OCI-LY7 (cell line): ENCODE data around the gene PDE9A.

Source experiments
- CTCF ChIP-seq: fragments of 200-600 bp; sonication (generic); conservative IDR thresholded peaks from 2 replicates; pipeline ENCODE4 v1.5.1; 2014; ENCODE audit warnings: mild to moderate bottlenecking, antibody characterized with exemption, low read length, moderate library complexity, mixed read lengths
- EZH2phosphoT487 ChIP-seq: fragments of 200-600 bp; sonication (generic); IDR thresholded peaks from 2 replicates; pipeline ENCODE4 v1.6.1; 2018; ENCODE audit warnings: low read depth, borderline replicate concordance, mild to moderate bottlenecking, mixed run types, antibody characterized with exemption, low read length, moderate library complexity, mixed read lengths

- TF ChIP-seq CTCF (no peak), EZH2phosphoT487 (no peak)
Measured at GRCh38 chr21:42711667-42712066, 58.2 kb downstream of the PDE9A start.
